ENCODE data around the gene SDK2.

Gene SDK2

GRCh38 chr17:73427198-73427597 is 217.0 kb downstream of the SDK2 start:
- peaks cover 71% of the 10 kb centered on the region for H3K27me3 ChIP-seq (replicated peaks; ENCODE audit: insufficient read depth, low read length)
- H3K4me2 ChIP-seq (ENCODE audit: low read depth, low read length): no peak overlapping the region
- DNase-seq: no peak
- no peak overlapping the region for H3K9ac ChIP-seq (ENCODE audit: low read length)
- no peaks in the 10 kb centered on the region for H3K9me2 ChIP-seq (replicated peaks; ENCODE audit: insufficient read depth, low read length)
- no peaks in the 10 kb centered on the region for H4K20me1 ChIP-seq (ENCODE audit: insufficient read depth, low read length)
- H2AFZ ChIP-seq (ENCODE audit: low read length): no peak overlapping the region
- H3K79me2 ChIP-seq (ENCODE audit: low read length): no peaks in the 10 kb centered on the region
- no peak overlapping the region for H3K27ac ChIP-seq (ENCODE audit: low read length)
- no peaks in the 10 kb centered on the region for H3K4me1 ChIP-seq (ENCODE audit: low read length)
- no peaks in the 10 kb centered on the region for H3K36me3 ChIP-seq (replicated peaks; ENCODE audit: insufficient read depth, low read length)
- H3F3A ChIP-seq (ENCODE audit: insufficient read depth, low read length): no peaks in the 10 kb centered on the region
- TF ChIP-seq EZH2 (optimal IDR thresholded peaks at IDR 0.05; ENCODE audit: low read depth, low read length) (no peak), EZH2phosphoT487 (IDR thresholded peaks at IDR 0.05; ENCODE audit: low read length) (no peak), CTCF (IDR thresholded peaks at IDR 0.05; ENCODE audit: low read length) (no peak)
- H3K4me3 ChIP-seq (ENCODE audit: low read length): no peak overlapping the region
- no peaks in the 10 kb centered on the region for H3K9me3 ChIP-seq (replicated peaks; ENCODE audit: insufficient read depth, low read length)

- no peak overlapping the region for H3K27ac ChIP-seq (ENCODE audit: low read length)
- H3K4me2 ChIP-seq (ENCODE audit: low read depth, low read length): no peak overlapping the region
- H3K36me3 ChIP-seq (replicated peaks; ENCODE audit: insufficient read depth, low read length): no peaks in the 10 kb centered on the region
- no peaks in the 10 kb centered on the region for H4K20me1 ChIP-seq (ENCODE audit: insufficient read depth, low read length)
- H3F3A ChIP-seq (ENCODE audit: insufficient read depth, low read length): no peaks in the 10 kb centered on the region
- no peaks in the 10 kb centered on the region for H3K79me2 ChIP-seq (ENCODE audit: low read length)
- no peak overlapping the region for H3K4me3 ChIP-seq (ENCODE audit: low read length)
- no peak for DNase-seq
- TF ChIP-seq EZH2 (optimal IDR thresholded peaks at IDR 0.05; ENCODE audit: low read depth, low read length): no peak
- TF ChIP-seq CTCF (IDR thresholded peaks at IDR 0.05; ENCODE audit: low read length): no peak
- TF ChIP-seq EZH2phosphoT487 (IDR thresholded peaks at IDR 0.05; ENCODE audit: low read length): no peak
- H3K9me2 ChIP-seq (replicated peaks; ENCODE audit: insufficient read depth, low read length): no peaks in the 10 kb centered on the region
- H3K27me3 ChIP-seq (replicated peaks; ENCODE audit: insufficient read depth, low read length): peaks cover 60% of the 10 kb centered on the region
- no peaks in the 10 kb centered on the region for H3K9me3 ChIP-seq (replicated peaks; ENCODE audit: insufficient read depth, low read length)
- H3K4me1 ChIP-seq (ENCODE audit: low read length): no peaks in the 10 kb centered on the region
- no peak overlapping the region for H3K9ac ChIP-seq (ENCODE audit: low read length)
- no peak overlapping the region for H2AFZ ChIP-seq (ENCODE audit: low read length)
Measured at GRCh38 chr17:73424571-73424970, 219.7 kb downstream of the SDK2 start.

GRCh38 chr17:73423806-73424205 is 220.4 kb downstream of the SDK2 start:
- DNase-seq: no peak
- Histone ChIP-seq H3K79me2 (ENCODE audit: low read length) (no peaks in the 10 kb centered on the region), H2AFZ (ENCODE audit: low read length) (no peak overlapping the region), H3K4me1 (ENCODE audit: low read length) (no peaks in the 10 kb centered on the region), H3K27me3 (replicated peaks; ENCODE audit: insufficient read depth, low read length) (peaks cover 55% of the 10 kb centered on the region), H3K27ac (ENCODE audit: low read length) (no peak overlapping the region), H3K4me2 (ENCODE audit: low read depth, low read length) (no peak overlapping the region), H3K9me2 (replicated peaks; ENCODE audit: insufficient read depth, low read length) (no peaks in the 10 kb centered on the region), H3K9me3 (replicated peaks; ENCODE audit: insufficient read depth, low read length) (no peaks in the 10 kb centered on the region), H3K4me3 (ENCODE audit: low read length) (no peak overlapping the region), H4K20me1 (ENCODE audit: insufficient read depth, low read length) (no peaks in the 10 kb centered on the region), H3K9ac (ENCODE audit: low read length) (no peak overlapping the region), H3K36me3 (replicated peaks; ENCODE audit: insufficient read depth, low read length) (no peaks in the 10 kb centered on the region), H3F3A (ENCODE audit: insufficient read depth, low read length) (no peaks in the 10 kb centered on the region)
- TF ChIP-seq CTCF (IDR thresholded peaks at IDR 0.05; ENCODE audit: low read length) (no peak), EZH2phosphoT487 (IDR thresholded peaks at IDR 0.05; ENCODE audit: low read length) (no peak), EZH2 (optimal IDR thresholded peaks at IDR 0.05; ENCODE audit: low read depth, low read length) (no peak)

Measured in MM.1S (cell line).